GM12878 (cell line): ENCODE data around the gene ANKMY1. TPM values are rescaled to one million over a fixed set of nuclear protein-coding genes. Genes with fewer than 3 reads are reported as not detected.
A peak's percentile ranks its signal among the peaks of the same experiment; 100 is the strongest.

Source experiments
- ATAC-seq: fragments of 200-7000 bp; cut with Tn5 transposase; 3 replicates; pipeline ENCODE4 v1.9.1; 2020; ENCODE audit warnings: mild to moderate bottlenecking, moderate library complexity
- BruUV-seq: library from RNA; stranded (reverse); fragments of 400-500 nt; replicated peaks from 2 replicates; lab custom pipeline; 2021; lab: Mats Ljungman, UMichigan
- CTCF ChIA-PET: fragments of 300-600 bp; sonication (Branson Sonifier 250); formaldehyde crosslinking; extraction: SDS; loops from one replicate; lab custom pipeline; 2021; ENCODE audit warnings: inconsistent platforms; lab: Yijun Ruan, JAX
- POLR2A ChIA-PET: fragments of 350-600 bp; formaldehyde crosslinking; extraction: SDS; loops from one replicate; lab custom pipeline; 2021; ENCODE audit warnings: inconsistent platforms; lab: Charles Lee
- RAD21 ChIA-PET: fragments of 300-600 bp; sonication (Branson Sonifier 250); formaldehyde crosslinking; loops from one replicate; lab custom pipeline; 2023; ENCODE audit warnings: antibody characterized with exemption; ENCODE audit not compliant: unreplicated experiment; lab: Charles Lee
- SMC1A ChIA-PET: fragments of 300-600 bp; sonication (Branson Sonifier 250); formaldehyde crosslinking; loops from one replicate; lab custom pipeline; 2023; ENCODE audit not compliant: unreplicated experiment, uncharacterized antibody; lab: Charles Lee
- DNase-seq: peaks from one replicate; pipeline ENCODE4 v3.0.0-alpha.2; 2011; ENCODE audit warnings: low read depth, low spot score
- FAIRE-seq: peaks from 3 replicates; lab custom pipeline; 2011; peaks lifted over from hg19 to GRCh38; lab: Jason Lieb, UNC
- H2AFZ ChIP-seq: 2 replicates; pipeline ENCODE4 v1.6.0; 2011; ENCODE audit warnings: low read depth, low read length, control low read depth; ENCODE audit not compliant: control insufficient read depth
- H3K27ac ChIP-seq: 2 replicates; pipeline ENCODE4 v1.5.1; 2011; ENCODE audit warnings: control low read depth; ENCODE audit not compliant: control insufficient read depth, insufficient read depth
- H3K27me3 ChIP-seq, 2 experiments: replicated peaks in 1 of 2; 2 replicates each; pipeline versions ENCODE4 v1.6.0 to v1.6.1; 2011; ENCODE audit warnings: low read length in 1 of 2; ENCODE audit not compliant: control insufficient read depth in 2 of 2, insufficient read depth in 2 of 2
- H3K36me3 ChIP-seq, 2 experiments: 2 replicates each; pipeline ENCODE4 v1.5.1; 2011; ENCODE audit warnings: low read length in 1 of 2; ENCODE audit not compliant: control insufficient read depth in 2 of 2, insufficient read depth in 2 of 2
- H3K4me1 ChIP-seq: 2 replicates; pipeline ENCODE4 v1.6.1; 2011; ENCODE audit warnings: mild to moderate bottlenecking, low read length, moderate library complexity, mixed read lengths; ENCODE audit not compliant: control insufficient read depth, insufficient read depth
- H3K4me2 ChIP-seq: 2 replicates; pipeline ENCODE4 v1.6.0; 2011; ENCODE audit warnings: control low read depth; ENCODE audit not compliant: control insufficient read depth, insufficient read depth
- H3K4me3 ChIP-seq: fragments of 200-600 bp; sonication (generic); 2 replicates; pipeline ENCODE4 v1.5.1; 2016
- H3K79me2 ChIP-seq: 2 replicates; pipeline ENCODE4 v1.6.0; 2011; ENCODE audit warnings: low read length; ENCODE audit not compliant: control insufficient read depth, insufficient read depth
- H3K9ac ChIP-seq: 2 replicates; pipeline ENCODE4 v1.8.0; 2011; ENCODE audit warnings: low read length, control low read depth, mixed read lengths; ENCODE audit not compliant: control insufficient read depth, insufficient read depth
- H3K9me3 ChIP-seq: replicated peaks from 3 replicates; pipeline ENCODE4 v1.5.1; 2011; ENCODE audit warnings: mild to moderate bottlenecking, low read length; ENCODE audit not compliant: control insufficient read depth, insufficient read depth
- H4K20me1 ChIP-seq: 2 replicates; pipeline ENCODE4 v1.6.0; 2011; ENCODE audit not compliant: control insufficient read depth, insufficient read depth
- NRF1 ChIP-seq: conservative IDR thresholded peaks from 2 replicates; pipeline ENCODE4 v1.6.1; 2011; ENCODE audit warnings: mild to moderate bottlenecking, low read depth, low read length, improper control_type of control experiment
- RAD21 ChIP-seq: IDR thresholded peaks from 2 replicates; pipeline ENCODE4 v1.6.1; 2011; ENCODE audit warnings: mild to moderate bottlenecking, low read depth, low read length, moderate library complexity; ENCODE audit not compliant: insufficient read depth
- REST ChIP-seq: IDR thresholded peaks from 2 replicates; pipeline ENCODE4 v1.6.1; 2012; ENCODE audit warnings: mild to moderate bottlenecking, low read depth, low read length
- WGBS: methylation state at CpG from one replicate; pipeline ENCODE4 v1.1.6; 2016; ENCODE audit warnings: low lambda C conversion rate; ENCODE audit not compliant: insufficient replicate concordance, insufficient coverage; ENCODE audit errors: missing lambda C conversion rate; 5-methylcytosine and 5-hydroxymethylcytosine counted together
- in situ Hi-C: fragments of 300-500 bp; cut with MboI; formaldehyde crosslinking; loops from 9 replicates; pipeline ENCODE4 v1.14.3; 2018; ENCODE audit warnings: mixed read lengths
- intact Hi-C: fragments of 100-400 bp; cut with micrococcal nuclease; formaldehyde crosslinking; loops from one replicate; pipeline ENCODE4 v1.14.2; 2022; ENCODE audit not compliant: unreplicated experiment
- polyA plus RNA-seq, 11 experiments: library from polyadenylated mRNA; depleted of rRNA in 4 of 11; unstranded in 6 of 11; stranded (reverse) in 5 of 11; fragments of >200 nt; fragmentation: Nextera tagmentation in 4 of 11; fragmentation: Illumina TruSeq in 1 of 11; extraction: Ambion mirVana in 4 of 11; extraction: Trizol in 1 of 11; gene quantifications; 1 replicate in 1 of 11; 2 replicates in 10 of 11; pipeline versions ENCODE4 v1.2.1 to v1.2.3, GENCODE V29; 2011 to 2016; ENCODE audit warnings: inconsistent platforms in 2 of 11, missing spikeins in 2 of 11, low read depth in 1 of 11
- total RNA-seq, 4 experiments: library from RNA; depleted of rRNA in 3 of 4; stranded (reverse); fragments of >200 nt in 3 of 4; fragmentation: Illumina TruSeq in 1 of 4; extraction: Trizol in 1 of 4; gene quantifications; 2 replicates each; pipeline versions ENCODE4 v1.2.1 to v1.2.3, GENCODE V29; 2013 to 2021

Gene ANKMY1
- total and polyA plus RNA-seq, 10 of the 15 experiments (the other 5 are each of a cell fraction or from before 2014, with no cell fraction given), result 1.1 to 15.3 (median 11.1) TPM

- ATAC-seq (no peak), DNase-seq (no peak), FAIRE-seq (no peak)
- in situ Hi-C loops, result loop anchor here (10.0 kb wide), 1 partner anchor 381 kb away; no protein-coding TSS in a partner anchor
- Histone ChIP-seq H3K27ac (no peak overlapping the region), H3K9me3 (no peaks in the 10 kb centered on the region), H3K79me2 (no peaks in the 10 kb centered on the region), H3K27me3 (no peaks in the 10 kb centered on the region; a peak in 1 of 4 replicates), H3K4me2 (no peak overlapping the region), H4K20me1 (no peaks in the 10 kb centered on the region), H3K4me1 (no peaks in the 10 kb centered on the region), H2AFZ (no peak overlapping the region), H3K4me3 (no peak overlapping the region), H3K9ac (no peak overlapping the region), H3K36me3 (no peaks in the 10 kb centered on the region)
- ChIA-PET CTCF (no interaction called here), SMC1A (no interaction called here), POLR2A (no interaction called here), RAD21 (no interaction called here)
- WGBS, result 25% methylated on average over 20 of the region's 24 CpGs
- intact Hi-C loops, result no loop called here
- no peak for TF ChIP-seq NRF1
- no peak for TF ChIP-seq RAD21
- TF ChIP-seq REST, result peak; percentile 57; the same call in 1 of the 2 replicates
- BruUV-seq, result no TSS peak
These were observed 111.7 kb downstream of the ANKMY1 start for GRCh38 chr2:240445961-240446663.
